GM08714 (cell line): ENCODE results near the gene MRTFA.

ENCODE experiments used
- H3K4me3 ChIP-seq: fragments of 200-500 bp; sonication (Bioruptor generic); 2 replicates; pipeline ENCODE4 v1.5.1; 2014; ENCODE audit warnings: mild to moderate bottlenecking, low read length, inconsistent platforms
- ZNF274 ChIP-seq: IDR thresholded peaks from 2 replicates; pipeline ENCODE4 v1.6.1; 2012; ENCODE audit warnings: mild to moderate bottlenecking, low read depth, low read length

MRTFA gene

DNA sequence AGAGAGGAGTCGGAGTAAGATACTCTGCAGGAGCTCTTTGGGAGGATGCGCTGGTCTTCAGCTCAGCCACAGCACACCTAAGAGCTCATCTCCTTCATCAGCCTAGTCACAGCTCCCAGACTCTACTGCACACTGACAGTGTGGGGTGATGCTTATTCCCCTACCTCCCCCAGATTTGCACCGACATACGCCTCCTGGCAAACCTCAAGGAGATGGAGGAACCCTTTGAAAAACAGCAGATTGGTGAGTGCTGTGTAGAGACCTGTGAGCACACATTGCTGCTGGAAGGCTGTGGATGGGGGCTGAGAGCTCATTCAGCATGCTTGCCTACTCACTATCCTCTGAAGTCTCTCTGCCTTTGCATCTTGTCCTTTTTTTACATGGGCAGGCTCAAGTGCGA, 275.4 kb downstream of the MRTFA start:
- no peak overlapping the region for H3K4me3 ChIP-seq
- no peak for TF ChIP-seq ZNF274
